Activated B cell treated with CpG ODN at 0.5 μM for 24 hours (primary cell): Measurements from ENCODE around the gene GNG3. TPM values are rescaled to one million over a fixed set of nuclear protein-coding genes. Genes with fewer than 3 reads are reported as not detected.

Experiments used
- ATAC-seq: fragments of 200-7000 bp; cut with Tn5 transposase; one replicate; pipeline ENCODE4 v1.10.0; 2021; ENCODE audit warnings: low read depth, mild to moderate bottlenecking, moderate library complexity
- CTCF ChIA-PET: fragments of 350-600 bp; sonication (Branson Sonifier 250); formaldehyde crosslinking; loops from one replicate; lab custom pipeline; 2021; ENCODE audit warnings: antibody characterized with exemption; lab: Charles Lee
- POLR2A ChIA-PET: fragments of 350-600 bp; sonication (Branson Sonifier 250); formaldehyde crosslinking; loops from one replicate; lab custom pipeline; 2021; ENCODE audit warnings: antibody characterized with exemption; lab: Charles Lee
- DNase-seq: peaks from one replicate; pipeline ENCODE4 v3.0.0; 2022
- H3K27ac Mint-ChIP-seq: one replicate; pipeline ENCODE4 v1.8.0; 2020; ENCODE audit warnings: mixed read lengths
- H3K27me3 Mint-ChIP-seq: one replicate; pipeline ENCODE4 v1.8.0; 2021; ENCODE audit warnings: mixed read lengths
- H3K36me3 Mint-ChIP-seq: one replicate; pipeline ENCODE4 v1.8.0; 2021; ENCODE audit warnings: low read depth, mixed read lengths
- H3K4me1 Mint-ChIP-seq: one replicate; pipeline ENCODE4 v1.8.0; 2021; ENCODE audit warnings: mixed read lengths
- H3K4me3 Mint-ChIP-seq: one replicate; pipeline ENCODE4 v1.8.0; 2020; ENCODE audit warnings: mild to moderate bottlenecking, mixed read lengths
- H3K9me3 Mint-ChIP-seq: one replicate; pipeline ENCODE4 v1.8.0; 2020; ENCODE audit warnings: mixed read lengths
- intact Hi-C: fragments of 100-400 bp; cut with micrococcal nuclease; formaldehyde crosslinking; loops from one replicate; pipeline ENCODE4 v1.15.1; 2024
- total RNA-seq: library from RNA; stranded (reverse); gene quantifications from 2 replicates; pipeline ENCODE4 v1.2.3, GENCODE V29; 2022
- TF ChIP-seq, protein P1 (sequence below): fragments of 200-600 bp; IDR thresholded peaks from one replicate; pipeline ENCODE4 v1.8.0; 2022; ENCODE audit warnings: antibody characterized with exemption, mild to moderate bottlenecking

The GNG3 gene
- total RNA-seq, 1 donor from 2014 or later, result 1.8 TPM

DNA sequence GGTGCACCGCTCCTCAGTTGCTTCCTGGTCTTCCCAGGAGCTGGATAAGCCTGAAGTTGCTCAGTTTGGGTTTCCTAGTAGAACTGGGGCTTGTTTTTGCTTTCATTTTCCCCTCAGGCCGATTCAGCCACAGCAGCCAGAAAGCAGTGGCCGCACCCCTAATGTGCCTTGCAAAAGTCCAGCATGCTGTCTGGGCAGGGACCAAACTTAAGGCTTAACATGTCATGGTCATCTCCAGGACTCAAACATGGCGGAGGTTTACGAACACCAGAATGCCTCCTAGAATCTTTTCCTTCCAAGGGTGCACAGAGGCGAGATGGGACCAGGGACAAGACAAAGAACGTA is 2.5 kb downstream of the GNG3 start:
- intact Hi-C loops, result no loop called here
- no peaks in the 10 kb centered on the region for H3K27me3 Mint-ChIP-seq
- CTCF ChIA-PET, result interaction anchor here (0.7 to 0.9 kb wide), 2 partner anchors 117 to 118 kb away, joined by 3 read pairs; partner anchors contain the start of gene TUT1
- peaks cover 64% of the 10 kb centered on the region for H3K4me1 Mint-ChIP-seq
- peaks cover 49% of the 10 kb centered on the region for H3K36me3 Mint-ChIP-seq
- H3K4me3 Mint-ChIP-seq, result peak overlapping the region; percentile 96
- POLR2A ChIA-PET, result interaction anchor here (0.5 to 8.0 kb wide), 27 partner anchors 17 to 1561 kb away, joined by 3 to 188 read pairs (median 15); partner anchors contain the start of genes B3GAT3, C11orf98, CSKMT and EEF1G
- H3K27ac Mint-ChIP-seq, result peak overlapping the region; percentile 99
- TF ChIP-seq, protein P1, sequence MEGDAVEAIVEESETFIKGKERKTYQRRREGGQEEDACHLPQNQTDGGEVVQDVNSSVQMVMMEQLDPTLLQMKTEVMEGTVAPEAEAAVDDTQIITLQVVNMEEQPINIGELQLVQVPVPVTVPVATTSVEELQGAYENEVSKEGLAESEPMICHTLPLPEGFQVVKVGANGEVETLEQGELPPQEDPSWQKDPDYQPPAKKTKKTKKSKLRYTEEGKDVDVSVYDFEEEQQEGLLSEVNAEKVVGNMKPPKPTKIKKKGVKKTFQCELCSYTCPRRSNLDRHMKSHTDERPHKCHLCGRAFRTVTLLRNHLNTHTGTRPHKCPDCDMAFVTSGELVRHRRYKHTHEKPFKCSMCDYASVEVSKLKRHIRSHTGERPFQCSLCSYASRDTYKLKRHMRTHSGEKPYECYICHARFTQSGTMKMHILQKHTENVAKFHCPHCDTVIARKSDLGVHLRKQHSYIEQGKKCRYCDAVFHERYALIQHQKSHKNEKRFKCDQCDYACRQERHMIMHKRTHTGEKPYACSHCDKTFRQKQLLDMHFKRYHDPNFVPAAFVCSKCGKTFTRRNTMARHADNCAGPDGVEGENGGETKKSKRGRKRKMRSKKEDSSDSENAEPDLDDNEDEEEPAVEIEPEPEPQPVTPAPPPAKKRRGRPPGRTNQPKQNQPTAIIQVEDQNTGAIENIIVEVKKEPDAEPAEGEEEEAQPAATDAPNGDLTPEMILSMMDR, result no peak
- no peaks in the 10 kb centered on the region for H3K9me3 Mint-ChIP-seq
- DNase-seq, result no peak
- no peak for ATAC-seq

- peaks cover 72% of the 10 kb centered on the region for H3K36me3 Mint-ChIP-seq
- CTCF ChIA-PET, result no interaction called here
- peak overlapping the region; percentile 32 for H3K27ac Mint-ChIP-seq
- TF ChIP-seq, protein P1, result no peak
- ATAC-seq (no peak), DNase-seq (no peak)
- H3K4me1 Mint-ChIP-seq, result peaks cover 43% of the 10 kb centered on the region
- H3K27me3 Mint-ChIP-seq, result no peaks in the 10 kb centered on the region
- H3K4me3 Mint-ChIP-seq, result no peak overlapping the region
- intact Hi-C loops, result no loop called here
- POLR2A ChIA-PET, result interaction anchor here (0.8 to 8.0 kb wide), 7 partner anchors 15 to 128 kb away, joined by 3 to 188 read pairs (median 4); partner anchors contain the start of genes C11orf98, CSKMT, HNRNPUL2 and LBHD1
- no peaks in the 10 kb centered on the region for H3K9me3 Mint-ChIP-seq
Measured at GRCh38 chr11:62712276-62712812, 4.9 kb downstream of the GNG3 start.

GRCh38 chr11:62712861-62713260 is 5.4 kb downstream of the GNG3 start:
- no peak overlapping the region for H3K4me3 Mint-ChIP-seq
- no peaks in the 10 kb centered on the region for H3K9me3 Mint-ChIP-seq
- CTCF ChIA-PET, result no interaction called here
- no peak for DNase-seq
- H3K36me3 Mint-ChIP-seq, result peaks cover 77% of the 10 kb centered on the region
- H3K4me1 Mint-ChIP-seq, result peaks cover 38% of the 10 kb centered on the region
- intact Hi-C loops, result no loop called here
- no peak for ATAC-seq
- H3K27ac Mint-ChIP-seq, result peak overlapping the region; percentile 16
- no peaks in the 10 kb centered on the region for H3K27me3 Mint-ChIP-seq
- TF ChIP-seq, protein P1, result no peak
- POLR2A ChIA-PET, result interaction anchor here (1.0 to 1.4 kb wide), 4 partner anchors 14 to 127 kb away, joined by 3 to 5 read pairs (median 4); partner anchors contain the start of genes HNRNPUL2 and ZBTB3

DNA sequence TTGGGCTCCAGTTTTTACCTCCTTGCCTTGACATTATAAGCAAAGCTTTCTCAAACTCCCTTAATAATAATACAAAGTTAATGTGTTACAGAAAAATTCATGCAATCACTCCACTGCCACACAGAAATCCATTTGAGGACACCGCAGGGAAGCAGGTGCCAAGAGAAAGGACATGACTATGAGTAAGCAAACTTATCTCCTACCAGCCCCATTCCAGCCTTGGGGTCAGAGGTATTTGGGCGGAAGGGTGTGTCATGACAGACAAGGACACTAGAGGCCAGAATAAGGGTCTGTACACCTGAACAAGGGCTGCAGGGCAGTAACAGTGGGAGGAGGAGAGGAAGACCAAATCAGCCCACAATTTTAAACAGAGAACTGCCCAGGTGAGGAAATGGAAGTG is 5.9 kb downstream of the GNG3 start:
- no peak overlapping the region for H3K4me3 Mint-ChIP-seq

More for the DNA sequence above, 5.9 kb downstream of the GNG3 start:
- DNase-seq (no peak), ATAC-seq (no peak)
- H3K27ac Mint-ChIP-seq, result peak overlapping the region; percentile 36
- ChIA-PET CTCF (no interaction called here), POLR2A (interaction anchor here (0.5 to 1.4 kb wide), 4 partner anchors 14 to 168 kb away, joined by 3 to 9 read pairs (median 4); partner anchors contain the start of gene HNRNPUL2)
- peaks cover 33% of the 10 kb centered on the region for H3K4me1 Mint-ChIP-seq
- intact Hi-C loops, result no loop called here
- TF ChIP-seq, protein P1, result no peak
- H3K9me3 Mint-ChIP-seq, result no peaks in the 10 kb centered on the region
- H3K36me3 Mint-ChIP-seq, result peaks cover 82% of the 10 kb centered on the region
- no peaks in the 10 kb centered on the region for H3K27me3 Mint-ChIP-seq
